Esophagus muscularis mucosa (tissue), 3 donors: Measurements from ENCODE around the gene DNAAF2.

Experiments
- POLR2A ChIP-seq: fragments of 450-650 bp; IDR thresholded peaks from one replicate; pipeline ENCODE4 v1.6.1; 2017; ENCODE audit warnings: antibody characterized with exemption, moderate library complexity, mild to moderate bottlenecking, low read depth
- POLR2AphosphoS5 ChIP-seq, 2 donors: sonication (generic); formaldehyde crosslinking; IDR thresholded peaks; one replicate each; pipeline ENCODE4 v1.6.1; 2017; ENCODE audit warnings: antibody characterized with exemption in 2 of 2
- TF ChIP-seq, protein P1 (sequence below), 3 experiments: fragments of 200-600 bp in 2 of 3; fragments of 450-650 bp in 1 of 3; sonication (generic) in 2 of 3; IDR thresholded peaks; one replicate each; pipeline ENCODE4 v1.5.1; 2017 to 2019; ENCODE audit warnings: antibody characterized with exemption in 3 of 3, mild to moderate bottlenecking in 2 of 3, moderate library complexity in 1 of 3

DNA sequence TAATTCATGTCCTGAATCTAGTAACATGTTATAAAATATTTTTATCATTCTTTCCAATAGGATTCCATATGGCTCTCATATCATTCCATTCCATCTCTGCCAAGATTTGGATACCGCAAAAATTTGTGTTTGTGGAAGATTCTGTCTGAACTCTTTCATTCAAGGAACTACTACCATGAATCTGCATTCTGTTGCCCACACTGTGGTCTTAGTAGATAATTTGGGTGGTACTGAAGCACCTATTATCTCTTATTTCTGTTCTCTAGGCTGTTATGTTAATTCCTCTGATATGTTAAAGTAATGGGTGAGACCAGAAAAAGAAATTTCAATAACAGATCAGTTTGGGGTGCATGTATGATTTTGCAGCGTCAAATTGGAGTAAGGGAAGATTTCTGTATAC, 20.8 kb downstream of the DNAAF2 start:
- TF ChIP-seq POLR2A (no peak), POLR2AphosphoS5 (IDR thresholded peaks at IDR 0.05) (no peak)
- TF ChIP-seq, protein P1, sequence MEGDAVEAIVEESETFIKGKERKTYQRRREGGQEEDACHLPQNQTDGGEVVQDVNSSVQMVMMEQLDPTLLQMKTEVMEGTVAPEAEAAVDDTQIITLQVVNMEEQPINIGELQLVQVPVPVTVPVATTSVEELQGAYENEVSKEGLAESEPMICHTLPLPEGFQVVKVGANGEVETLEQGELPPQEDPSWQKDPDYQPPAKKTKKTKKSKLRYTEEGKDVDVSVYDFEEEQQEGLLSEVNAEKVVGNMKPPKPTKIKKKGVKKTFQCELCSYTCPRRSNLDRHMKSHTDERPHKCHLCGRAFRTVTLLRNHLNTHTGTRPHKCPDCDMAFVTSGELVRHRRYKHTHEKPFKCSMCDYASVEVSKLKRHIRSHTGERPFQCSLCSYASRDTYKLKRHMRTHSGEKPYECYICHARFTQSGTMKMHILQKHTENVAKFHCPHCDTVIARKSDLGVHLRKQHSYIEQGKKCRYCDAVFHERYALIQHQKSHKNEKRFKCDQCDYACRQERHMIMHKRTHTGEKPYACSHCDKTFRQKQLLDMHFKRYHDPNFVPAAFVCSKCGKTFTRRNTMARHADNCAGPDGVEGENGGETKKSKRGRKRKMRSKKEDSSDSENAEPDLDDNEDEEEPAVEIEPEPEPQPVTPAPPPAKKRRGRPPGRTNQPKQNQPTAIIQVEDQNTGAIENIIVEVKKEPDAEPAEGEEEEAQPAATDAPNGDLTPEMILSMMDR (IDR thresholded peaks at IDR 0.05): no peak
